CD4-positive, alpha-beta T cell treated with Interleukin-15 for 1 hour (primary cell): Measurements from ENCODE around the gene ZNF366.

Source experiments
- DNase-seq: peaks from one replicate; pipeline ENCODE4 v3.0.0-alpha.2; 2020

The ZNF366 gene

GRCh38 chr5:72488756-72489155 lies 18.5 kb downstream of the ZNF366 start:
- DNase-seq: no peak

DNA sequence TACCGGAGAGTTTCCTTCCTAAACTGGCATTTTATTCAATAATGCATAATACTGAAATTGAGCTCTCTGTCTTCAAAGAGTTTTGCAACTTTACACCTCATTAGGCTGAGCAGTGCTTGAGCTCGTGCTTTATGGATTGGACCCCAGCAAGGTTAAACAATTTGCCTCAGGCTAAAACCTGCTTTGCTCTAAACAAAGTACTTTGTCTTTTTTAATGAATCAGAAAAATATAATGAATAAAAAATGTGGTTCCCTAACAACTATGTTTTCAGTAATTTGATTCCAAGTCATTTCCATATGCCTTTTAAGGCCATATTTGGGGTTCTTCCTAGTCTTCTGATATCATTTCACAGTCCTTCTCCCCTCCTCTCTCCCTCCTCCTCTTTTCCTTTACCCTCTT lies 20.0 kb downstream of the ZNF366 start:
- DNase-seq: no peak

DNA sequence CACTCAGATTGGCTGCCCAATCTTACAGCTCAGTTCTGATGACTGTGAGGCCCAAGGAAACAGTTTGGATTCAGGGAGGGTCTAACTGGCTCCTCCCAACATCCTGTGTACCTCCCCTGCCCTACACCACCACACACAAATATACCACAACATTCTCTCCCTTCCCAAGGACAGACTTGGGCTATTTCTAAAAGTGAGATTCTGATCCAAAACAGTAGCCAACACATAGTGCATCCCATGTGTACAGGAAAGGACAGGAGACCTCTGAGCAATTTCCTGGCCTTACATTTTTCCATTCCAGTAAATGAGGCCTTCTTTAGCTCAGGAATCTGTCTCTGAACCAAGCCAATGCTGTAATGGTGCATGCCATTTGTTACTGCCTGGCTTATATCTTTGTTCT lies 20.8 kb downstream of the ZNF366 start:
- no peak for DNase-seq

DNA sequence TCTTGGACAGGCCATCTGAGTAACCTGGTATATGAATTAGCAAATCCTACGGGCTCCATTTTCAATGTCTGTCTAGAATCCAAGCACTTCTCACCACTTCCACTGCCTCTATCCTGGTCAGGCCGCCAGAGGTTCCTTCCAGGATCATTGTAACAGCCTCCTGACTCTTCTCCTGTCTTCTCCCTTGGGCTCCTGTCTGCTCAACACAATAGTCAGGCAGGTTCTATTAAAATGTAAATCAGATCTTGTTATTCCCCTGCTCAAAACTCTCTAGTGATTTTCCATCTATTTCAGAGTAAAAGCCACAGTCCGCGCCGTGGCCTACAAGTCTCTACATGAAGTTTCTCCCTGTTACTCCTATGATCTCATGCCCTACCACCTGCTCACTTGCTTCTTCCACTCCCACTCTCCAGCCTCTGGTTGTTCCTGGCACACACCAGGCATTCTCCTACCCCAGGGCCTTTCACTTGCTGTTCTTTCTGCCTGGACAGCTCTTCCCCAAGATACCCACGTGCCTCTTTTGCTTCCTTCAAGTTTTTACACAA lies 21.7 kb downstream of the ZNF366 start:
- no peak for DNase-seq

- DNase-seq: no peak
Measured at GRCh38 chr5:72482046-72482445, 25.2 kb downstream of the ZNF366 start.

- no peak for DNase-seq
Measured at GRCh38 chr5:72480841-72481240, 26.4 kb downstream of the ZNF366 start.

DNA sequence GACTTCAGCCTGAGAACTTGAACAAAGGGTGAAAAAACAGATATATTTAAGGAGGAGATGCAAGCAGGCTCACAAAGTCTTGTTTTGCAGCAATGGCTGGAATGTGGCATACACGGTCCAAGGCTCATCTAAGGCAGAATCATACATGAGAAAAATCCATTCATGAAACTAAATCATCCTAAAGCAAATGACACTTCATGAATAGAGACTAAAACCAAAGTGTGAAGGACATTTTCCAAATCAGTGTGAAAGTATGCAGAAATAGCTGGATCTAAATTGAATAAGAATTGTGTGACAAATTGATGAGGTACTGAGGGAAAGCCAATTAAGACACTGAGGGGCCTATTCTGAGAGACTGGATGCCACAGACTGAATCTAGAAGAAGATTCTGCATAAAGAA lies 27.3 kb downstream of the ZNF366 start:
- DNase-seq: no peak

GRCh38 chr5:72478684-72479083 lies 28.5 kb downstream of the ZNF366 start:
- DNase-seq: no peak

- no peak for DNase-seq
Measured at GRCh38 chr5:72478276-72478675, 28.9 kb downstream of the ZNF366 start.

GRCh38 chr5:72477644-72478043 lies 29.6 kb downstream of the ZNF366 start:
- no peak for DNase-seq

DNA sequence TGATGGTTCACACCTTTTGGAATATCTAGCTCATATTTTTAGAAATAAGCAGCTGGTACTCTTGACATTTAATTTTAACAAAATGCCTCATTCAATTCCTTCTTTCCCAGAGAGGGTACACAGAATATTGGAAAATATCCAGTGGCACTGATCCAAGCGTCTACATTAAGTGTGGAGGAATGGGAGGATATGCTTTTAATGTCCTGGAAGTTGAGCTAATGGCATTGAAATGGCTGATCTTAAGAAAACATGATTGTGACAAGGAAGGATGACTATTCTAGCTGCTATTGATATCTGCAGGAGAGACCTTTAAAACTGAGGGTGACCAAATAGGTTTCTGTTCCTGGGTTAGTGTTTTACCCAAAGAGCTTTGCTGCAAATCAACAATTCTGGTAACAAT lies 30.0 kb downstream of the ZNF366 start:
- DNase-seq: no peak

GRCh38 chr5:72476721-72477120 lies 30.5 kb downstream of the ZNF366 start:
- DNase-seq: no peak

GRCh38 chr5:72476275-72476674 lies 30.9 kb downstream of the ZNF366 start:
- no peak for DNase-seq

DNA sequence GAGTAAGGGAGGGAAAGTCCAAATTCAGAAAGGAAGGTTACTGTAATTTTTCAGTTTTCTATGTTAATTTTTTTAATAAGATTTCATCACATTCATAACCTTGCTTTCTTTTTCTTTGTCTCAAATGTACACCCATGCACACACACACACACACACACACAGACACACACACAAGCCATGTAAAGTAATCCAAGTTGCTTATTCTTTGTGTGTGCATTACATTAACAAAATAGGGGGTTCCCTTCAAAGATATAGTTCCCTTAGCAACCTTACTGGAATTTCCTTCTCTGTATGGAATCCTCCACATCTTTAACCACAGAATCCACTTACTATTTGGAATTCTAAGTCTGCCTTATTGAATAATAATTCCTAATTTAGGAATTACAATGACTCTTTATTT lies 32.7 kb downstream of the ZNF366 start:
- DNase-seq: no peak

- no peak for DNase-seq
Measured at GRCh38 chr5:72474046-72474500, 33.1 kb downstream of the ZNF366 start.

GRCh38 chr5:72472666-72473422 lies 34.4 kb downstream of the ZNF366 start:
- no peak for DNase-seq

DNA sequence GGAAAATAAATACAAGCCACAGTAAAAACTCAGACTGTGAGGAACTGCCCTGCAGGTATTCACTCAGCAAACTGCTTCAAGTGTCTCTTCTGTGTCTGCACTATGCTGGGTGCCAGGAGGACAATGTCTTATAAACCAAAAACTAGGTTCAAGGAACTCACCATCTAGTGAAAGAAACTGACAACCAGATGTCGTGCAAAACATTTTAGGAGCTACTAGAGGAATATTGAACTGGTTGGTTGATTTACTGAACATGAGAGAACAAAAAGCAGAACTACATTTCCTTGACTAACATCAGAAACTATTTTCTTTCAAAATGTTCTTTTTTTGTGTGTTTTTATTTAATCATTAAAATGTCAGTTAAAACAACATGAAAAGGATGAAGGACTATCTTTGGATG lies 35.2 kb downstream of the ZNF366 start:
- DNase-seq: no peak

DNA sequence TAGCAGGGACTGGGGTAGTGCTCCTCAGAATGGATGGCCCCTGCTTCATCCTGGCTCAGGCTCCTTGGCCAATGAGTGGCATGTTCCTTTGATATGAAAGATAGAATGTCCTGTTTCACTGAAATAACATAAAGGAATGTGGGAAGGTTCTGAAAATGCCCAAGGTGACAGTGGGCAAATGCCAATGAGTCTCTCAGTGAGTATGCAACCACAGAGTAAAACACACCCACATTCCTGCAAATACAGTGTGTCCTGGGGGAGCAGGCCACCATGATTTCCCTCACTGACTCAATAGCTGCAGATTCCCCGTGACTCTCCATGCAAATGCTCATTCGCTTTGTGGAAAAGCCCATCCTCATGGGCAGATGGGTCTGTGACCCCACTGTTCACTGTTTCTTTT lies 36.4 kb downstream of the ZNF366 start:
- no peak for DNase-seq

GRCh38 chr5:72468606-72469005 lies 38.6 kb downstream of the ZNF366 start:
- no peak for DNase-seq

- DNase-seq: no peak
Measured at GRCh38 chr5:72468024-72468423, 39.2 kb downstream of the ZNF366 start.

DNA sequence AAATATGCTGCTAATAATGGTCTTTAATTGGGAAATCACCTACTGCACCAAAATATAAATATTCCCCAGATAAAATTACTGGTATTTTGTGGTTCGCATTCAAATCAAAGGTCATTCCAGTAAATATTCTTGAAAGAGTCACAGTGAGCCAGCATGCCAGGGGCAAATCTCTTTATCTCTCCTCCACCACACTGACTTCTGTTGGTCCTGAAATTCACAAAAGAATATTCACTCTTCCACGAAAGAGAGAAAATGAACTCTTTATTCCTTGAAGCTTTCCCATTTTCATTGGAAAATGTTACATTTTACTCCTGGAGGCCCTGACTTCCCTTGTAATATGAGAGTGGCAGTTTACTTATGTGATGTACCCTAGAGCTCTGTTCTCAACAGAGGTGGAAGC lies 39.7 kb downstream of the ZNF366 start:
- DNase-seq: no peak

GRCh38 chr5:72465601-72466563 lies 41.3 kb downstream of the ZNF366 start:
- DNase-seq: no peak

DNA sequence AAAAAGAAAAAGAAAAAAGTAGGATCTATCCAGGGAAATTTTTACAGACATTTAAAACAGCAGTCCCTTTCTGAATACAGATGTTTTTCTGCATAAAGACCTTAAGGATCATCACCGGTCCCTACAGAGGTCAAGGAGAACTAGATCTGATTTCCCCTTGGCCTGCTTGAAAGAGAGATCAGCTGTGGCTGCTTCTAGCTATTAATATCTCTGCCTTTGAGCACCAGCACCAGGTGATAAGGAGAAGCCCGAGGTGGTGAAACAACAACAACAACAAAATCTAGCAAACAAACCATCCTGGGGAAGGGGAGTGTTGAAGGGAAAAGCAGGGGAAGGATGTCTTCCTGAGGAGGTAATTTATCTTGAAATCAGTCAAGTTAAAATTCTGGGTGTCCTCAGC lies 42.1 kb downstream of the ZNF366 start:
- no peak for DNase-seq

- no peak for DNase-seq
Measured at GRCh38 chr5:72464071-72464470, 43.1 kb downstream of the ZNF366 start.
